H1 (cell line): ENCODE measurements around the gene DHCR7. TPM values are rescaled to one million over a fixed set of nuclear protein-coding genes. Genes with fewer than 3 reads are reported as not detected.

ENCODE experiments used
- BACH1 ChIP-seq: IDR thresholded peaks from 2 replicates; pipeline ENCODE4 v1.6.1; 2012; ENCODE audit warnings: low read length, improper control_type of control experiment
- CBX8 ChIP-seq: fragments of 300-800, 300-1000 bp; sonication (generic); IDR thresholded peaks from 2 replicates; pipeline ENCODE4 v1.7.1; 2016; ENCODE audit warnings: low read depth, low read length, borderline replicate concordance
- CHD7 ChIP-seq: fragments of 300-600 bp; sonication (generic); IDR thresholded peaks from 2 replicates; pipeline ENCODE4 v1.7.1; 2012; ENCODE audit warnings: low read length, moderate library complexity, mild to moderate bottlenecking, inconsistent platforms; ENCODE audit not compliant: insufficient replicate concordance
- FOSL1 ChIP-seq: IDR thresholded peaks from 2 replicates; pipeline ENCODE4 v1.6.1; 2011; ENCODE audit warnings: mild to moderate bottlenecking, low read depth, low read length, moderate library complexity; ENCODE audit not compliant: insufficient read depth
- KDM1A ChIP-seq: fragments of 200-600, 300-600 bp; sonication (generic); IDR thresholded peaks from 2 replicates; pipeline ENCODE4 v1.7.1; 2016; ENCODE audit warnings: mild to moderate bottlenecking, low read length, borderline replicate concordance
- POLR2A ChIP-seq, 2 experiments: IDR thresholded peaks; 1 replicate in 1 of 2; 2 replicates in 1 of 2; pipeline ENCODE4 v1.6.1; 2011; ENCODE audit warnings: low read depth in 2 of 2, low read length in 2 of 2, mild to moderate bottlenecking in 2 of 2; ENCODE audit errors: control extremely low read depth in 1 of 2
- SIN3A ChIP-seq, 2 experiments: IDR thresholded peaks in 1 of 2; conservative IDR thresholded peaks in 1 of 2; 2 replicates each; pipeline ENCODE4 v1.6.1; 2011 to 2012; ENCODE audit warnings: low read length in 2 of 2, improper control_type of control experiment in 1 of 2, low read depth in 1 of 2, mild to moderate bottlenecking in 1 of 2
- SRF ChIP-seq: IDR thresholded peaks from 2 replicates; pipeline ENCODE4 v1.6.1; 2011; ENCODE audit warnings: mild to moderate bottlenecking, low read depth, low read length, moderate library complexity
- TEAD4 ChIP-seq: IDR thresholded peaks from 2 replicates; pipeline ENCODE4 v1.6.1; 2012; ENCODE audit warnings: low read depth, low read length, inconsistent platforms, mixed read lengths
- polyA plus RNA-seq, 7 experiments: library from polyadenylated mRNA; depleted of rRNA in 3 of 7; stranded (reverse) in 5 of 7; unstranded in 2 of 7; fragments of >200 nt in 5 of 7; fragments of 200-250 nt in 2 of 7; gene quantifications; 1 replicate in 5 of 7; 2 replicates in 1 of 7; 4 replicates in 1 of 7; pipeline versions ENCODE4 v1.2.1 to v1.2.3, GENCODE V29; 2011 to 2013; ENCODE audit warnings: missing spikeins in 2 of 7, mixed read lengths in 2 of 7
- total RNA-seq: library from RNA; stranded (reverse); fragmentation: NEBNext Ultra II Directional; extraction: Animal tissue kit (Norgen Biotek cat#: 25700); gene quantifications from 2 replicates; pipeline ENCODE4 v1.2.1, GENCODE V29; 2021

DHCR7 gene
- total and polyA plus RNA-seq, 2 of the 8 experiments (the other 6 are each of a cell fraction or from before 2014, with no cell fraction given), result 144 to 157 TPM

GRCh38 chr11:71434576-71435130 is 13.5 kb downstream of the DHCR7 start (continued):
- TF ChIP-seq CHD7 (no peak), POLR2A (IDR thresholded peaks at IDR 0.05; ENCODE audit: control extremely low read depth in 1 of 2, low read depth in 2 of 2, low read length in 2 of 2) (no peak), KDM1A (no peak), BACH1 (no peak), SRF (no peak), FOSL1 (no peak), CBX8 (no peak), SIN3A (conservative IDR thresholded peaks at IDR 0.05 in 1 of 2, IDR thresholded peaks at IDR 0.05 in 1 of 2; ENCODE audit: low read depth in 1 of 2, low read length in 2 of 2) (no peak), TEAD4 (no peak)
